ENCODE measurements around the gene SMC6.
A peak's percentile ranks its signal among the peaks of the same experiment; 100 is the strongest.

The SMC6 gene, protein sequence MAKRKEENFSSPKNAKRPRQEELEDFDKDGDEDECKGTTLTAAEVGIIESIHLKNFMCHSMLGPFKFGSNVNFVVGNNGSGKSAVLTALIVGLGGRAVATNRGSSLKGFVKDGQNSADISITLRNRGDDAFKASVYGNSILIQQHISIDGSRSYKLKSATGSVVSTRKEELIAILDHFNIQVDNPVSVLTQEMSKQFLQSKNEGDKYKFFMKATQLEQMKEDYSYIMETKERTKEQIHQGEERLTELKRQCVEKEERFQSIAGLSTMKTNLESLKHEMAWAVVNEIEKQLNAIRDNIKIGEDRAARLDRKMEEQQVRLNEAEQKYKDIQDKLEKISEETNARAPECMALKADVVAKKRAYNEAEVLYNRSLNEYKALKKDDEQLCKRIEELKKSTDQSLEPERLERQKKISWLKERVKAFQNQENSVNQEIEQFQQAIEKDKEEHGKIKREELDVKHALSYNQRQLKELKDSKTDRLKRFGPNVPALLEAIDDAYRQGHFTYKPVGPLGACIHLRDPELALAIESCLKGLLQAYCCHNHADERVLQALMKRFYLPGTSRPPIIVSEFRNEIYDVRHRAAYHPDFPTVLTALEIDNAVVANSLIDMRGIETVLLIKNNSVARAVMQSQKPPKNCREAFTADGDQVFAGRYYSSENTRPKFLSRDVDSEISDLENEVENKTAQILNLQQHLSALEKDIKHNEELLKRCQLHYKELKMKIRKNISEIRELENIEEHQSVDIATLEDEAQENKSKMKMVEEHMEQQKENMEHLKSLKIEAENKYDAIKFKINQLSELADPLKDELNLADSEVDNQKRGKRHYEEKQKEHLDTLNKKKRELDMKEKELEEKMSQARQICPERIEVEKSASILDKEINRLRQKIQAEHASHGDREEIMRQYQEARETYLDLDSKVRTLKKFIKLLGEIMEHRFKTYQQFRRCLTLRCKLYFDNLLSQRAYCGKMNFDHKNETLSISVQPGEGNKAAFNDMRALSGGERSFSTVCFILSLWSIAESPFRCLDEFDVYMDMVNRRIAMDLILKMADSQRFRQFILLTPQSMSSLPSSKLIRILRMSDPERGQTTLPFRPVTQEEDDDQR

DNA sequence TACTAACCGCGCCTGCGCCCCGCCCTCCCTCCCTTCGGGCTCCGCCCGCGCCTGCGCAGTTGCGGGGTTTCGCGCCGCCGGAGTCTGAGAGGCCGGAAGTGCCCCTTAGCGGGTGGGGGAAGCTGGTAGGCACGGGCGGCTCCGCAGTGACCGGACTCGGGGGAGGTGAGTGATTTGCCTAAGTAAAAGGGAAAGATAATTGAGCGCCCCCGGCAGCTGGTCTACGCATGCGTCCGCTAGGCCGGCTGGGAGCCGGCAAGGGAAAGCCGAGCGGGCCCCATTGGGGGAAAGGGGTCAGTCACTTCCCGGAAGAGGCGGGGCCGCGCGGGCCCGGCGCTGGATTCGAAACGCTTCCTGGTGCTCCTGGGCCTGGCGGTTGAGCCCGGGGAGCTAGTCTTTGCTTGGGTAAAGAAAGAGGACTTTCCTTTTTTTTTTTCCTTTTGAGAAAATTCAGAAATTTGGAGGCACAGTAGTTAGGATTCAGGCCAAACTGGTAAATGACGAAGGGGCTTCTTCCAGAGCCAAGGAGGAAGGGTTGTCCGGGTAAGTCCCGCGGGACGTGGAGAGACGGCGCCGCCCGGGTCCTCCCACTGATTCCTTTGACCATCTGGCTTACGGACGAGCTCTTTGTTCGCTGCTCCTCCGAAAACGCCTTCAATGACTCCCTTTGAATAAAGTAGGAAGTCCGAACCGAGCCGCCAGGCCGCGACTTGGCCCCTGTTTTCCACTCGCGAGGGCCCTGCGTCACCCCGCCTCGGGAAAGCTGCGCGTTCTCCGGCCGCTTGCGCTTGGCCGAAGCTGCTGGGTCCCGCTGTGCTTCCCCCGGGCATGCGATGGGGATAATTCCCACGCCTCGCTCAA, at the start of gene SMC6, which contains the start of gene GEN1:
Gene SMC6 (minus strand): TSS at position 8 of the 861 bp plus-strand sequence. CDS start 7,864 bp downstream, outside the sequence.
Gene GEN1 (plus strand): TSS at position 336 of the 861 bp plus-strand sequence. CDS start 5,806 bp downstream, outside the sequence.
- peak; percentile 94 for DNase-seq

DNA sequence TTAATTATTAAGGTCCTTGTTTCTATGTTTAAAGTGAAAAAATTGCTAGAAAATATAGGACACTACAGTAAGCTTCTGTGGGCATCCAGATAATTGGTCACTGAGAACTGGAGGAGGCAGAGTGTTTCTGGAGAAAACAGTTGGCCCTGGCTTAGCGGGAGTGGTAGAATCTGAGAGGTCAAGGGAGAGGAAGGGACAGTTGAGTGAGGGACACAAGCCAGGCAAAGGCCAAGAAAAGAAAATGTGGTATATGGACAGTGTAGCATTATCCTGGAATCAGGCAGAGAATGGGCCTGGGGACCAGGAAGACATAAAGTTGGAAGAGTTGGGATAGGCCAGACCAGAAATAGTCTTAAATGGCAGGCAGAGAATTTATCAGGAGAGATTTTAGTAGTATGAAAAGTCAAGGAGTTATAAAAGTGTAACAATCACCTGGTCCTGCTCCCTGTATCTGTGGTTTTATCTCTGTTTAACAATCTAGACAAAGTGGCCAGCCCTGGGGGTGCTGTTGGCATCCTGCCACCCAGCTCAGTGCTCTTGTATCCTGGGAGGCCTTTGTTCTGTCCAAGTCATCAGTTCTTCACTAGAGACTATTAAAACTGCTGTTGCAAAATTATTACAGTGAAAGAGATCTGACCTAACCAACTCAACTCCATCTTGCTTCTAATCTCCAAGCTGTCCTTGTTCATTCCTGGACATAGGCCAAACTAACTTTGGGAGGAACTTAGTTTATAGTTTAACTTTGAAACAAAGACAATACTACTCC, 47.3 kb upstream of the SMC6 start:
- no peak for DNase-seq

DNA sequence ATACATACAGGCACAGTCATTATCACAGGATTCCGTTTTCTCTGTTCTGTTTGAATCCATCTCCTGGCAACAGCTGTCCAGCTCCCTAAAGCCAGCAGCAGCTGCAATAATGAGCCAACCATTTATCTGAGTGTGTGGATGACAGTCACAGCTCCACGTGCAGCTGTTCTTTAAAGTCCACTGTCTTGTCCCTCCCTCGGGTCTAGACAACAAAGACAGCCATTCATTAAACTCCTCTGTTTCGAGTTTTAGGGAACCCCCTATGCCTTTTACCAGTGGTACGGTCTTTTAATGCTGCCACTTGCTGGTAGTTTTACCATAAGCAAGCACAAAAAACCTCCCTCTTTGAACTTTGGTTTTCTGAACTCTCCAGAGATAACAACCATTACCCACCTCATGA, 46.6 kb upstream of the SMC6 start:
- peak; percentile 48 for DNase-seq

DNA sequence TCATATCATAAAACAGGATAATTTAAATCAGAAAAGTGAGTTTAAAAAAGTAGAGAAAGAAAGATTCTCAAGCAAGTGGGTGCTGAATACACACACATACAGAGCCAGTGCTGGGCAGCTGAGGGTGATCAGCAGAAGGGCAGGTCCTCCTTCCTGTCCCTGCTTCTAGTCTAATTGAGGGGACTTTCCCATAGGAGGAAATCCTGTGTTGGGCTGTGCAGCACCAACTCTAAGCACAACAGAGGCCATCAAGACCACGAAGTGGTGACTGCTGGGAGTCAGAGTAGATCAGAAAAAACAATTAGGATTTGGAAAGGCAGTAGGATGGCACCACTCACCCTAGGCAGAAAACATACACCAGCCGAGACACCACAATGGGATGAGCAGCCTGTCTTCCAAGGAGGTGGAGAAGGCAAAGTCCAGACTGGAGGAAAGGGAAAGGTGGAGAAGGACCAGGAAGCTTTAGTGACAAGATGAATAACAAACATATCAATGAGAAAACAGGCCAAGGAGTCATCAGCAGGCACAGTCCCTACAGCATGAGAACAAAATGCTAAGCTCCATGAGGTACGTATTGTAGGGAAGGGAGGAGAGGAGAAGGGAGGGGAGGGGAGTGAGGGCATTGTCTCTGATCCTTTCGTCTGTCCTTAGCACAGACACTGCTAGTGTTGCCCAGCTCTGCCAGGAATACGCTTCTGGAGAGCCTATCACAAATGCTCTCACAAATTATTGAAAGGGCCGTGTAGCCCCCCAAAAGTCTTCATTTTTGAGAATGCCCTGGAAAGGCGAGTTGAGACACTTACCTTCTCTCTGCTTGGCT, 45.9 kb upstream of the SMC6 start:
- no peak for DNase-seq

DNA sequence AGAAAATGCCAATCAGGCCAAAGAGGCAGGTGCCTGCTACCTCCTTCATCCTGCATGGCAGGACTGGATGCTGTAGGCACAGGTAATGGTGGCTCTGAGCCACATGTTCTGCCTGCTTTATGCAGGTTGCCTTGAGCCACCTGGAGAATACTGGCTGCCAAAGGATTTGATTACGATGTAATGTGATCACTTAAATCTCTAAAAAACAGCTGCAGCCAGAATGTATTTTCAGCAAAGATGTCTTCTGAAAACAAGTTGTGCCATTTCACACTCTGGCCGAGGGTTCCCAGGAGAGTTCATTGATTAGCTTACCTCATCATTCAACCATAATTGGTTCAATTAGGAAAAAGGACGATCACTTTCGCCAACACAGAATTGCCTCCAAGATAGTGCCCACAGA, 44.7 kb upstream of the SMC6 start:
- no peak for DNase-seq

DNA sequence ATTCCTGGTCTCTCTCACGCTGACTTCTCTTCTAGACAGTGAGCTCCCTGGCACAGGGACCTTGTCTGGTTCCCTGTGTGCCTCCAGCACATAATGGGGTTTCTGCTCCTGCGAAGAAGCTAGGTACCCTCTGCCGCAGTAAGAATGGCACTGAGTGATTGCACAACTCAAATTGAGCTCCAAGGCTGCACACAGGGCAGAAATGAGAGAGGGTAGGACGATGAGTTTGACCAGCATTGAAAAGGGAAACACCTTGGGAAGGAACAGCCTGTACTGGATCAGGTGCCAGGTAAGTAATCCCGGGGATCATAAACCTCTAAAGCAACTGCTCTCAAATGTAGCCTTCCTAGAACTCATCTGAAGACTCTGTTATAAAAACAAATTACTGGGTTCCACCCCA, 41.7 kb upstream of the SMC6 start:
- no peak for DNase-seq

DNA sequence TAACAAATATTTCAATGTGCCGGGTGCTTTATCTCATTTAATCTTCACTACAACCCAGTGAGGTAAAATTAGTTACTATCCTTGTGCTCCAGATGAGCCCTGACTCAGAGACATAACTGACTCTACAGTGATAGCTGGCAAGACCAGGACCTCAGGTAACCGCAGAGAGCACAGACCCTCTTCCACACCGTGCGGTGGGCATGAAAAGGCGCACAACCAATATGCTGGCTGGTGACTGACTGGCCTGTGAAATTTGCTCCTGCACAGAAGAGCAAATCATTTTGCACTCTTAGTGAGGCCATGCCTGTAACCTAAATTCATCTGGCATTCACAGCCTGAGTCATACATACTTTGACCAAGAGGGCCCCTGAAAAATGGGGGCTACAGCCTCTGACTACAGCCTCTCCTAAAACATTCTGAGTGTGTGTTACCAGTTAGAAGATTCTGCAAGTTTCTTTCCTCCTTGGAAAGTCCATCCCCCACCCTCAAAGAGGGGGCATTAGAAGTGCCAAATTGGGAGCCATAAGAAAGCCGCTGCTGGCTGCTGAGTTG, 40.3 kb upstream of the SMC6 start:
- DNase-seq: no peak

DNA sequence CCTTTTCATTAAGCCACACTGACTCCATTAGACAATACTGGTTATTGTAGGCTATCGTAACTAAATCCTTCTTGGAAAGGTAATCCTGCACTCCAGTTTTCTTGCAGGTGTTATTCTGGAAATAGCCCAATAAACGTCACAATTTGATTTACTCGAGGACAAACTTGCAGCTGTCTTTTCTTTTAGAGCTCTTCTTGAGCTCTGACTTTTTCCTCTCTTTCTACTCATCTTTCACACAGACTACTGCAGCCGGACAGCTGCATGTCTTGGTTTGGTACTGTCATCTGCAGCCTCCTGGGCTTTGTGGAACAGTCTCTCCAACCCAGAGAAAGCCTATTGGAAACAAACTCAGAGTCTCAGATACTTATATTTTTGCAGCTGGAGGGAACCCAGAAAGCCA, 39.7 kb upstream of the SMC6 start:
- DNase-seq: no peak

DNA sequence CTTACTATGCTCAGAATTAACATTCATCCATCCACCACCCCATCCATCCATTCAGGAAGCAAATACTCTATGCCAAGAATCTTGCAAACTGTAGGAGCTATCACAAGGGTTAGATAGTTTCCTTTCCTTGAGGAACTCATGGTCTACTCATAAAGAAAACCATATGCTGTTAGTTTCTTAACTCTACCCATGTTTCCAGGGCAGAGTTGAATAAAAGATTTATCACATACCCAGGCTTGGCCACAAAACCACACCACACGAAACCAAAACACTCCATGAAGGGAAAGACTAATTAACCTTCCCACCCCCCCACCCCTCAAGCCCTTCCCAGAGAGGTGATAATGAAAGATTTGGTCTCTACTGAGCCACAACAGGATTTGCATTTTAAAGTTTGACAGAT, 38.9 kb upstream of the SMC6 start:
- no peak for DNase-seq

DNA sequence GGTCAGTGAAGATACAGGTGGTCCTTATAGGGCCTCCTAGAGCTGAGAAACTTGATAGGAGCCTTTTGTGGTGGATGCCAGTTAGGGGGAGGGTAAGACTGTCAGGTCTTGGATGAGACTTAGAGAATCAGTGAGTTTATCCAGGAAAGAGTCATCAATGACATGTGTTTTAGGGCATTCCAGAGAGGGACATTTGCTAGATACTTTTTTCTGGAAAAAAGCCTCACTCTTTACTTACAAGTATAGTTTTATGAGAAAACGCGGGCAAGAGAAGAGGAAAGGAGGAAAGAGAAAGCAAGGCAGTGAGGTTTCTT, 38.2 kb upstream of the SMC6 start:
- no peak for DNase-seq

DNA sequence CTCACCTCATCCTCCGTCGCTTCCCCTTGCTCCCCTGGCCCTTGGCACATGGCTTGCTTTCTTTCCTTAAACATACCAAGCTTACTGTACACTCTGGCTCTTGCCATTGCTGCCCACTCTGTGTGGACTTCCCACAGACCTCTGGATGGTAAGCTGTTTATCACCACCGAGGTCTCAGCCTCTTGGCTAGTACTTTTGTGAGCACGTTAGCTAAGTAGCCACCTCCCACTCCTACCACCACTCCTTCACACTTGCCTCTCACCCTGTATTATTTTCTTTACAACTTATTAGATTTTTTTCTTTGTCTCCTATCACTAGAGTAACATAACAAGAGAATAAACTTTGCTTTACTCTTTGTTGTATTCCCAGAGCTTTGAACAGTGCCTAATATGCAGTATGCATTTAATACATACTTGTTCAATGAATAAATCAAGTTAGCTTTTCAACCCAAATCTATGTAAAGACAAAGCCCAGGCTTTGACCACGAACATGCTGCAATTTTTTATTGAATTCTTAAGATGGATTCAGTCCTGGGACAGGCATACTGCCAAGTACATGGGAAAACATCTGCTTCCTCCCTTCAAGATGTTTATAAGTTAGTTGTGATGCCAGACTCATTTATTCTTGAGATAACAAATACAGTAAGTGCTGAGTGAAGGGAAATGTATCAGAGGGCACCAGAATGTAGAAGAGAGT, 37.7 kb upstream of the SMC6 start:
- DNase-seq: no peak

DNA sequence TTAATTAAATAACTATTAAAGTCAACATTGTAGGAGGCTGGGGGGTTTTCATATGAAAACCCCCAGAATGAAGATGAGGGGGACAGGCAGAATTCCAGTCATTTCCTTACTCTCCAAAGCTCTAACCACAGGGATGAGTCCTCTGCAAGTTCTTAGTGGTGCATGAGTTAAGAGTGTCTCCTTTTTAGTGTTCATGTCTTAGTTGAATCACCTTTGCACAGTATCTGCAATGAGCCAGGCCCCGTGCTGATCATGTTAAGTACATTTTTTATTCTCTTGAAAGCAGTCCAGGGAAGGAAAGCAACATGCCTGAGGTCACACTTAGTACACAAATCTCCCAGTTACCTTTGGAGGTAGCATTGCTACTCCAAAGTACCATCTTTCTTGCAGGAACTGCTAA, 36.9 kb upstream of the SMC6 start:
- DNase-seq: no peak

DNA sequence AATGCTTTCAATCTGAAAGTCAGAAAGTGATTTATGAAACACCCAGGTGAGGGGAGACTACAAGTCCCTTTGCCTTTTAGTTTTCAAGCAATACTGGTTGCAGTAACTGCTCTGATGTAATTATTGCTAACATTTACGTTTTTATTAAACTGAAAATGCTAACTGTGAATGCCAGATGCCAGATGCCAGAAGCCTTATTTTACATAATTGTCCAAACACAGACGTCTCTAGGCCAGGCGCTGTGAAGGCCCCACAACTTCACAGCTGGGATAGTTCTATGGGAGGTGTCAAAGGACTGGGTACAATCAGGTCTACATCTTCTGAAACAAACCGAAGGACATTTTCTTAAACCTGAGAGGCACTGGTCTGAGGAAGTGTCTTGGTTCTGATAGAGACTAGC, 35.2 kb upstream of the SMC6 start:
- DNase-seq: no peak

DNA sequence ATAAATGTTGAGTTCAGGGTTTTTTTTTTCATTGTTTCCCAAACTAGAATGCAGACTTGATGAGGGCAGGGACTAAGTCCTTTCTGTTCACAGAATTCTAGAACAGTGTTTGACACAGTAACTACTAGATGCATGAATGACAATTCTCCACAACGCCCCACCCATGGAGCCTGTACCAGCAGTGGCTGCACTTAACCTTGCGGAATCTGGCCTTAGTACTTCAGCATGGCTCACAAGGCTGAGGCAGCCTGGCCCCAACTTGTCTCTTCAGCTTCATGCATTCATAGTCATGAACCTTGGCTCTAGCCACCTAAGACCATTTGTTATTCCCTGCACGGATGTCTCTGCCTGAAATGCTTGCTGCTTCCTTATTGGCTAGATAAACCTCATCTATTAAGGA, 33.1 kb upstream of the SMC6 start:
- no peak for DNase-seq

DNA sequence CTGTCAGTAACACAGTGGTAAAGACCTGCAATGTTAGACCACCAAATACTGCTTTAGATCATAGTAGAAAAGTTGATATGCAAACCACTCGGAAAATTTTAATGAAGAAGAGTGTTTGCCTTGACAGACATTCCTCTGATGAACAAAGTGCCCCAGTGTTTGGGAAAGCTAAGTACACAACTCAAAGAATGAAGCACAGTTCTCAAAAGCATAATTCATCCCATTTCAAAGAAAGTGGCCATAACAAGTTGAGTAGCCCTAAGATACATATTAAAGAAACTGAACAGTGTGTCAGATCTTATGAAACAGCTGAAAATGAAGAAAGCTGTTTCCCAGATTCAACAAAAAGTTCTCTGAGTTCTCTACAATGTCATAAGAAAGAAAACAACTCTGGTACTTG, 27.9 kb upstream of the SMC6 start:
- no peak for DNase-seq

DNA sequence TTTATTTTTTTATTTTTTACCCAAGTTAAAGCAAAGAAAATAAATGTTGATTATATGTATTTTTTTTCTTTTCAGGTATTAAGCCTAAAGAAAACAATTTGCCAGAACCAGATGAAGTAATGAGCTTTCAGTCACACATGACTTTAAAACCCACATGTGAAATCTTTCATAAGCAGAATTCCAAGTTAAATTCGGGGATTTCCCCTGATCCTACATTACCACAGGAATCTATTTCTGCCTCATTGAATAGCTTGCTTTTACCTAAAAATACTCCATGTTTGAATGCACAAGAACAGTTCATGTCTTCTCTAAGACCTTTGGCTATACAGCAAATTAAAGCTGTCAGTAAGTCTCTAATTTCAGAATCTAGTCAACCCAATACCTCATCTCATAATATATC, 26.9 kb upstream of the SMC6 start:
- no peak for DNase-seq

DNA sequence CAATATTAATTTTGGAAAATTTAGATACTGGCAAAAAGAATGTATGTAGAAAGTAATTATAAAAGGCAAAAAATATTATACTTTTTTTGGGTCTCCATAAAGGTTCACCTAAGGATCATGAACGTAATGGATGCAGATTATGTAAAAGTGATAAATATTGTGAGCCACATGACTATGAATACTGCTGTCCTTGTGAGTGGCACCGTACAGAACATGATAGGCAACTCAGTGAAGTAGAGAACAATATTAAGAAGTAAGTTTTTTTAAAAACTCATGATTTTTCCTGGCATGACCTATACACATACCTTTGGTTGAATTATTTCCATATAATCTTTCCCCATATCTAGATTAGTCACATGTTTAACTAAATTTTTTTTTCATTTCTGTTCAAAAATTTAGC, 18.9 kb upstream of the SMC6 start:
- DNase-seq: no peak

DNA sequence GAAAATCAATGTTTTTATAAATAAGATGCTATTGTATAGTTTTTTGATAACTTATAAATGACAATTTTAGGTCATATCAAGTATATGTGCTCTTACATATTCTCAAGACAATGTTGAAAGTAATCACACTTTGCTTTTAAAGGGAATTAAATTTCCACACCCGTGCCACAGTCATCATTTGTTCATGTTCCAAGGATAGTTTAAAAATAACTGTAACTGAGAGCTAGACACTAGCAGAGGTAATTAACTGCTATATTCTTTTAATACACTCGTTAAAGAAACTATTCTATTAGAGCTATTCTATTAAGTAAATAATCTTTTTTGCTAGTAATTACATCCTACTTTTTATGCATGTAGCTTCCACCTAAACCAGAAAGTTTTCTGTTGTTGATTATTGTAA, 18.3 kb upstream of the SMC6 start:
- no peak for DNase-seq

DNA sequence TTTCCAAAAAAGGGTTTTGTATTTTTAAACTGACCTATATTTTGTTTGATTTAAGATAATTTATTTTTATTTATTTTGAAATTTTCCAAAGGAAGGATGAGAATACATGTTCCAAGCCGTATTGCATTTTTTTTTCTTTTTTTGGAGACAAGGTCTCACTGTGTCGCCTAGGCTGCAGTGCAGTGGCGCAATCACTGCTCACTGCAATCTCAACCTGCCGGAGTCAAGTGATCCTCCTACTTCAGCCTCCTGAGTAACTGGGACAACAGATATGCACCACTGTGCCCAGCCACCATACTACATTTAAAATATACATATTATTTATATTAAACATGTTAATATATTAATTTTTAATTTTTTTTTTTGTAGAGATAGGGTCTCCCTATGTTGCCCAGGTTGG, 15.3 kb upstream of the SMC6 start:
- DNase-seq: no peak

DNA sequence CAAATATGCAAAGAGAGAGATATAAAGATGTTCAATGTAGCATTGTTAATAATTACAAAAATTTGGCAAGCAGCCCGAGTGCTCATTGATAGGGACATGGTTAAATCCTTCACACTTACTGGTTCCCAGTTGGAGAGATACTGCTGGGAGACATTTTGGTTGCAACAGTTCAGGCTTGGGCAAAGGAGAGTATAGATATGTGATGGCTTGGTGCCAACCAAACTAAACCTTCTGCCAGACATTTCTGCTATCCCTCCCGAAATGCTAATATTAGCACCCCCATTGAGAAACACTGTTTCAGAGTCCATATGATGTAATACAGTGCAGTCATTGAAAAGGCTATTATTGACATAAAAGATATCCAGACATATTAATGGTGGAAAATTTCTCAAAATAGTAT, 11.8 kb upstream of the SMC6 start:
- DNase-seq: no peak
